K562 (cell line): ENCODE measurements around the gene PREB. TPM values are rescaled to one million over a fixed set of nuclear protein-coding genes. Genes with fewer than 3 reads are reported as not detected.

Source experiments
- ATAC-seq: fragments of 200-7000 bp; cut with Tn5 transposase; 3 replicates; pipeline ENCODE4 v1.9.1; 2020; ENCODE audit warnings: moderate library complexity
- BruUV-seq: library from RNA; stranded (reverse); fragments of 400-500 nt; replicated peaks from 2 replicates; lab custom pipeline; 2021; lab: Mats Ljungman, UMichigan
- CTCF ChIA-PET: fragments of 300-600 bp; formaldehyde crosslinking; extraction: SDS; loops from one replicate; lab custom pipeline; 2021; ENCODE audit warnings: low intra/inter-chr PET ratio; lab: Yijun Ruan, JAX
- POLR2A ChIA-PET: fragments of 300-600, 350-650 bp; sonication (Branson Sonifier 250); formaldehyde crosslinking; extraction: SDS; loops from one replicate; lab custom pipeline; 2021; ENCODE audit warnings: antibody characterized with exemption, inconsistent platforms; lab: Yijun Ruan, JAX
- DNase-seq, 4 experiments: peaks; one replicate each; pipeline versions ENCODE4 v3.0.0 to v3.0.0-alpha.2; 2011 to 2018; ENCODE audit warnings: low spot score in 3 of 4, mixed read lengths in 3 of 4; ENCODE audit errors: extremely low read depth in 1 of 4
- FAIRE-seq: peaks from 2 replicates; lab custom pipeline; 2011; peaks lifted over from hg19 to GRCh38; lab: Jason Lieb, UNC
- H2AFZ ChIP-seq: 2 replicates; pipeline ENCODE4 v1.6.0; 2011; ENCODE audit warnings: low read depth, low read length, control low read depth, inconsistent platforms
- H3K27ac ChIP-seq: fragments of 200-600 bp; 3 replicates; pipeline ENCODE4 v1.8.0; 2011; ENCODE audit warnings: low read depth, mild to moderate bottlenecking, control low read depth, inconsistent platforms, low read length, moderate library complexity, mixed read lengths; ENCODE audit errors: extremely low read depth
- H3K27me3 ChIP-seq, 2 experiments: fragments of 300-600 bp in 1 of 2; 2 replicates in 1 of 2; 3 replicates in 1 of 2; pipeline versions ENCODE4 v1.6.0 to v1.8.0; 2011; ENCODE audit warnings: inconsistent platforms in 2 of 2, low read length in 2 of 2, mild to moderate bottlenecking in 1 of 2, mixed read lengths in 1 of 2, moderate library complexity in 1 of 2; ENCODE audit not compliant: control insufficient read depth in 2 of 2, insufficient read depth in 2 of 2
- H3K36me3 ChIP-seq: fragments of 300-600 bp; 3 replicates; pipeline ENCODE4 v1.8.0; 2011; ENCODE audit warnings: mild to moderate bottlenecking, low read length, inconsistent platforms; ENCODE audit not compliant: control insufficient read depth, insufficient read depth
- H3K4me1 ChIP-seq, 2 experiments: fragments of 200-600 bp in 1 of 2; replicated peaks in 1 of 2; 2 replicates in 1 of 2; 3 replicates in 1 of 2; pipeline versions ENCODE4 v1.5.1 to v1.8.0; 2011; ENCODE audit warnings: inconsistent platforms in 2 of 2, low read length in 2 of 2, mild to moderate bottlenecking in 1 of 2, mixed read lengths in 1 of 2, moderate library complexity in 1 of 2; ENCODE audit not compliant: control insufficient read depth in 2 of 2, insufficient read depth in 2 of 2
- H3K4me2 ChIP-seq: 2 replicates; pipeline ENCODE4 v1.6.1; 2011; ENCODE audit warnings: low read length, control low read depth, inconsistent platforms, mixed read lengths; ENCODE audit not compliant: insufficient read depth
- H3K4me3 ChIP-seq: fragments of 200-600 bp; sonication (generic), shearing (Covaris generic); 2 replicates; pipeline ENCODE4 v1.5.1; 2016; ENCODE audit warnings: control low read depth, inconsistent platforms
- H3K79me2 ChIP-seq: fragments of 200-600 bp; 3 replicates; pipeline ENCODE4 v1.8.0; 2011; ENCODE audit warnings: low read length, inconsistent platforms; ENCODE audit not compliant: control insufficient read depth, insufficient read depth
- H3K9ac ChIP-seq, 2 experiments: 2 replicates each; pipeline versions ENCODE4 v1.6.0 to v1.6.1; 2011; ENCODE audit warnings: low read depth in 2 of 2, low read length in 2 of 2, control low read depth in 1 of 2, inconsistent platforms in 1 of 2, mild to moderate bottlenecking in 1 of 2, mixed read lengths in 1 of 2; ENCODE audit not compliant: insufficient read depth in 1 of 2
- H3K9me1 ChIP-seq: one replicate; pipeline ENCODE4 v1.6.0; 2011; ENCODE audit warnings: inconsistent platforms, mild to moderate bottlenecking, low read length, moderate library complexity; ENCODE audit not compliant: control insufficient read depth, insufficient read depth
- H3K9me3 ChIP-seq: replicated peaks from 2 replicates; pipeline ENCODE4 v1.5.1; 2011; ENCODE audit warnings: low read depth, low read length, inconsistent platforms; ENCODE audit not compliant: control insufficient read depth, insufficient read depth
- H4K20me1 ChIP-seq: replicated peaks from 2 replicates; pipeline ENCODE4 v1.6.1; 2011; ENCODE audit warnings: low read length, inconsistent platforms, mixed read lengths; ENCODE audit not compliant: control insufficient read depth, insufficient read depth
- BDP1 ChIP-seq: IDR thresholded peaks from 3 replicates; pipeline ENCODE4 v1.6.1; 2011; ENCODE audit not compliant: insufficient read length, insufficient read depth
- CEBPB ChIP-seq: fragments of 450-650 bp; IDR thresholded peaks from 2 replicates; pipeline ENCODE4 v1.6.1; 2016; ENCODE audit warnings: missing genetic modification characterization, missing compliant biosample characterization
- FOXJ2 ChIP-seq: fragments of 200-800 bp; sonication (Bioruptor generic); IDR thresholded peaks from 2 replicates; pipeline ENCODE4 v1.6.1; 2016; ENCODE audit warnings: missing genetic modification characterization, missing compliant biosample characterization
- HNRNPL ChIP-seq: fragments of 200-400 bp; formaldehyde crosslinking; IDR thresholded peaks from 2 replicates; pipeline ENCODE4 v1.6.1; 2017; ENCODE audit warnings: low read depth, mild to moderate bottlenecking, low read length
- TCF3 ChIP-seq: sonication (generic); formaldehyde crosslinking; IDR thresholded peaks from 2 replicates; pipeline ENCODE4 v1.4.0; 2020; ENCODE audit warnings: mild to moderate bottlenecking, missing genetic modification reagents
- THAP7 ChIP-seq: fragments of 250-450 bp; sonication (Bioruptor Pico); IDR thresholded peaks from 2 replicates; pipeline ENCODE4 v1.5.0; 2021
- U2AF1 ChIP-seq: fragments of 200-400 bp; formaldehyde crosslinking; optimal IDR thresholded peaks from 2 replicates; pipeline ENCODE3; 2017; ENCODE audit warnings: mild to moderate bottlenecking, low read depth, low read length, moderate library complexity
- ZBTB34 ChIP-seq: fragments of 250-450 bp; sonication (Bioruptor Pico); IDR thresholded peaks from 2 replicates; pipeline ENCODE4 v1.8.0; 2021; ENCODE audit warnings: mild to moderate bottlenecking, moderate library complexity
- ZBTB5 ChIP-seq: fragments of 450-650 bp; IDR thresholded peaks from 2 replicates; pipeline ENCODE4 v1.6.1; 2017; ENCODE audit warnings: antibody characterized with exemption
- ZNF133 ChIP-seq: fragments of 250-450 bp; sonication (Bioruptor Pico); IDR thresholded peaks from 2 replicates; pipeline ENCODE4 v1.4.0; 2020; ENCODE audit warnings: mild to moderate bottlenecking
- ZNF184 ChIP-seq: sonication (generic); formaldehyde crosslinking; IDR thresholded peaks from 2 replicates; pipeline ENCODE4 v1.5.0; 2020; ENCODE audit warnings: missing genetic modification reagents
- ZNF282 ChIP-seq: sonication (generic); formaldehyde crosslinking; IDR thresholded peaks from 2 replicates; pipeline ENCODE4 v1.8.1; 2023; ENCODE audit warnings: missing genetic modification reagents
- ZNF644 ChIP-seq: fragments of 200-800 bp; sonication (Bioruptor generic); IDR thresholded peaks from 2 replicates; pipeline ENCODE4 v1.6.1; 2016; ENCODE audit warnings: low read depth, missing genetic modification characterization, missing compliant biosample characterization
- WGBS: fragments of 100-300 bp; shearing (Covaris generic); methylation state at CpG from one replicate; pipeline ENCODE4 v1.1.6; 2016; ENCODE audit warnings: low coverage, mixed read lengths; ENCODE audit not compliant: insufficient coverage; ENCODE audit errors: missing lambda C conversion rate; 5-methylcytosine and 5-hydroxymethylcytosine counted together
- in situ Hi-C: fragments of 300-500 bp; cut with MboI; formaldehyde crosslinking; loops from 4 replicates; pipeline ENCODE4 v1.15.0; 2018; ENCODE audit warnings: inconsistent platforms, mixed read lengths
- intact Hi-C: fragments of 100-400 bp; cut with micrococcal nuclease; formaldehyde crosslinking; loops from 2 replicates; pipeline ENCODE4 v1.14.2; 2022
- polyA plus RNA-seq, 8 experiments: library from polyadenylated mRNA; depleted of rRNA in 4 of 8; stranded (reverse) in 5 of 8; unstranded in 3 of 8; fragments of >200 nt; fragmentation: Nextera tagmentation in 2 of 8; fragmentation: Illumina TruSeq in 1 of 8; extraction: Ambion mirVana in 2 of 8; extraction: Trizol in 1 of 8; gene quantifications; 2 replicates each; pipeline versions ENCODE4 v1.2.1 to v1.2.3, GENCODE V29; 2011 to 2014; ENCODE audit warnings: inconsistent platforms in 1 of 8, missing spikeins in 1 of 8
- total RNA-seq, 7 experiments: library from RNA; depleted of rRNA in 6 of 7; stranded (reverse); fragments of >200 nt in 6 of 7; fragmentation: Illumina TruSeq in 2 of 7; extraction: Trizol in 2 of 7; gene quantifications; 2 replicates each; pipeline versions ENCODE4 v1.2.1 to v1.2.3, GENCODE V29; 2011 to 2021; ENCODE audit warnings: low replicate concordance in 1 of 7

The PREB gene
- total and polyA plus RNA-seq, 9 of the 15 experiments (the other 6 are each of a cell fraction or from before 2014, with no cell fraction given), result 35.1 to 84.2 (median 67.2) TPM

- FAIRE-seq, result no peak
- intact Hi-C loops, result no loop called here
- no peak overlapping the region for H2AFZ ChIP-seq
- peaks cover 17 to 42% of the 10 kb centered on the region in 2 experiments; a peak in 4 of 5 replicates for H3K27me3 ChIP-seq
- no peaks in the 10 kb centered on the region for H3K9me3 ChIP-seq
- no peaks in the 10 kb centered on the region for H3K9me1 ChIP-seq
- CTCF ChIA-PET, result no interaction called here
- no peak for TF ChIP-seq BDP1
- TF ChIP-seq ZBTB34 (CRISPR knock-in tag), result no peak
- no peak for TF ChIP-seq TCF3 (CRISPR knock-in tag)
- TF ChIP-seq HNRNPL, result no peak
- no peak for TF ChIP-seq ZNF184
- no peak for TF ChIP-seq THAP7 (CRISPR knock-in tag)
- no peak for TF ChIP-seq FOXJ2 (tag)
- no peak for TF ChIP-seq ZNF133
- TF ChIP-seq ZNF644 (tag), result no peak
- no peak for TF ChIP-seq ZBTB5
- TF ChIP-seq CEBPB (tag), result no peak
- TF ChIP-seq U2AF1, result no peak
- TF ChIP-seq ZNF282 (CRISPR knock-in tag), result no peak
- TF ChIP-seq, all 486 proteins: peak for 0
- H3K79me2 ChIP-seq, result no peaks in the 10 kb centered on the region
- H3K9ac ChIP-seq, result no peak overlapping the region
- H3K4me1 ChIP-seq, result peaks cover 3 to 6% of the 10 kb centered on the region in 2 experiments; a peak in 3 of 5 replicates
- WGBS, result 8% methylated on average over 6 of the region's 8 CpGs
- H3K27ac ChIP-seq, result no peak overlapping the region
- H4K20me1 ChIP-seq, result no peaks in the 10 kb centered on the region
- ATAC-seq, result no peak
- no peaks in the 10 kb centered on the region for H3K36me3 ChIP-seq
- POLR2A ChIA-PET, result interaction anchor here (0.6 to 1.9 kb wide), 4 partner anchors 11 to 77 kb away, joined by 3 to 8 read pairs (median 4); no protein-coding TSS in a partner anchor
- no TSS peak for BruUV-seq
- DNase-seq, result no peak
- no peak overlapping the region for H3K4me3 ChIP-seq
- H3K4me2 ChIP-seq, result no peak overlapping the region
- in situ Hi-C loops, result no loop called here
Measured at GRCh38 chr2:27175330-27175729, 40.9 kb upstream of the PREB start.
